HG03175 (cell line): ENCODE results near the gene USP32.
A peak's percentile ranks its signal among the peaks of the same experiment; 100 is the strongest.

Source experiments
- ATAC-seq: cut with Tn5 transposase; IDR thresholded peaks from one replicate; pipeline ENCODE4 v1.9.1; 2021; ENCODE audit warnings: mild to moderate bottlenecking, moderate library complexity; ENCODE audit not compliant: unreplicated experiment

The USP32 gene

DNA sequence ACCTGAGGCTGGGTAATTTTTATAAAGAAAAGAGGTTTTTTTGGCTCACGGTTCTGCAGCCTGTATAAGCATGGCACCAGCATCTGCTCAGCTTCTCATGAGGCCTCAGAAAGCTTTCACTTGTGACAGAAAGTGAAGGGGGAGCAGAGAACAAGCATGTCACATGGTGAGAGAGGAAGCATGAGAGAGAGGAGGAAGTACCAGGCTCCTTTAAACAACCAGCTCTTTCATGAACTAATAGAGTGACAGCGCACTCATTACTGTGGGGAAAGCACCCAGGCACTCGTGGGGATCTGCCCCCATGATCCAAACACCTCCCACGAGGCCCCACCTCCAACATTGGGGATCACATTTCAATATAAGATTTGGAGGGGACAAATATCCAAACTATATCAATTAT is 86.8 kb downstream of the USP32 start:
- peak; percentile 77 for ATAC-seq

- ATAC-seq: no peak
Observed at GRCh38 chr17:60304502-60304901, 87.4 kb downstream of the USP32 start.

- ATAC-seq: no peak
Observed at GRCh38 chr17:60303406-60304099, 88.4 kb downstream of the USP32 start.

GRCh38 chr17:60301649-60302048 is 90.3 kb downstream of the USP32 start:
- ATAC-seq: no peak

GRCh38 chr17:60300949-60301348 is 91.0 kb downstream of the USP32 start:
- no peak for ATAC-seq

DNA sequence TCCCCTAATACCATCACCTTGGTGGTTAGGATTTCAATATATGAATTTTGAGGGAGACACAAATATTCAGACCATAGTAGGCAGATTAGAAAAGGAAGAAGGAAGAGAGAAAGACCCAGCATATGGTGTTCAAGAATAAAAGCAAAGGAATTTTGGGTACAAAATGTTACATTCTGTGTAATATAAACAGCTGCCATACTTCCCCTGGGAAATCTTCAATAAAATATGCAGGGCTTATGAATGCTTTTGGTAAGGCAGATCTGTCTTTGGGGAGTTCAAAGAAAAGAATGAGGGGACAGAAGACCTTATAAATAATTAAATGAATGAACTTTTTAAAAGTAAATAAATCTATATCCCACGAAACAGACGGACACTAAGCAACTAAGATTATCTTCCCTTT is 91.9 kb downstream of the USP32 start:
- no peak for ATAC-seq

GRCh38 chr17:60297760-60298401 is 94.1 kb downstream of the USP32 start:
- ATAC-seq: no peak

DNA sequence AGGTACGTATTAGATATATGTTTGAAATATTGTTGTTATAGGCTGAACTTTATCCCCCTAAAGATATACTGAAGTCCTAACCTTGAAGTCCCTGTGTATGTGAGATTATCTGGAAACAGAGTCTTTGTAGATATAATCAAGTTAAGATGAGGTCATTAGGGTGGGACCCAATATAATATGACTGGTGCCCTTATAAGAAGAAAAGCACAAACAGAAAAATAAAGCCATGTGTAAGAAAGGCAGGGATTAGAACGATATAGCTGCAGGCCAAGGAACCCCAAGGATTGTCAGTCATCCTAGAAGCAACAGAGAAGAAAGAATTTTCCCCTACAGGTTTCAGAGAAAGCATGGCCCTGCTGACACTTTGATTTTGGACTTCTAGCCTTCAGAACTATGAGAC is 95.8 kb downstream of the USP32 start:
- ATAC-seq: no peak

- no peak for ATAC-seq
Observed at GRCh38 chr17:60293580-60294335, 98.2 kb downstream of the USP32 start.

GRCh38 chr17:60292697-60293096 is 99.2 kb downstream of the USP32 start:
- no peak for ATAC-seq

- no peak for ATAC-seq
Observed at GRCh38 chr17:60284709-60285108, 107.2 kb downstream of the USP32 start.

GRCh38 chr17:60283816-60284215 is 108.1 kb downstream of the USP32 start:
- no peak for ATAC-seq

DNA sequence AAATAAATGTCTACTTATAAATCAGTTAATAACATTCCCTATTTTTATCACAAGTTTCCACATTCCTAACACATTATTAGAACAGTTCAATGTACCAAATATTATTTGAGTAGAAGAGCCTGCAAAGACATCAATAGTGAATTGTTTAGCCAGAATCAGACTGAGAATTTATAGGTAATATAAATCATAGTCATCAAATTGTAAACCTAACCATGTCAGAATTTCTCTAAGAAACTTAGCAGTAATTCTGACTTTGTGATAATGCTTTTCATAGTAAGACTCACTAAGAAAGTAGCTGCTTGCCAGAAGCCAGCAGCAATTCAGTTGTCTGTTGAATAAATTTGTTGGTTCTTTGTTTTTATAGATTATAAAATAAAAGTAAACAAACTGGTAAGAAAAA is 111.3 kb downstream of the USP32 start:
- ATAC-seq: no peak

DNA sequence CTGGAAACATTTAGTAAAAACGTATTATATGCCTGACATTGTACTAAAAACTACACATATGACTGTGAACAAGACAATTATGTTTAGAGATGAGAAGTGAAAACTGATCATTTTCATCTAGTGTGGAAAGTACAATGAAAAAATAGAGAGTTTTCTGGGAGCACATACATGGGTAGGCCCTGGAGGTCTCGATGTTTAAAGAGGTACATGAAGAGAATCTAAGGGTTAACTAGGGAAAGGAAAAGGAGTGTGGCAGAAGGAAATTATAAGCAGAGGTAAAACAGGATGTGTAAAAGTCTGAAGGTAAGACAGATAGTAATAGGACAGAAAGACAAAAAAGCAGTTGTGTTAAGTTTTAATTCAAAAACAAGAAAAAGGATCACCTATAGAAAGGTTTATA is 113.7 kb downstream of the USP32 start:
- no peak for ATAC-seq

GRCh38 chr17:60277258-60277657 is 114.7 kb downstream of the USP32 start:
- ATAC-seq: no peak

DNA sequence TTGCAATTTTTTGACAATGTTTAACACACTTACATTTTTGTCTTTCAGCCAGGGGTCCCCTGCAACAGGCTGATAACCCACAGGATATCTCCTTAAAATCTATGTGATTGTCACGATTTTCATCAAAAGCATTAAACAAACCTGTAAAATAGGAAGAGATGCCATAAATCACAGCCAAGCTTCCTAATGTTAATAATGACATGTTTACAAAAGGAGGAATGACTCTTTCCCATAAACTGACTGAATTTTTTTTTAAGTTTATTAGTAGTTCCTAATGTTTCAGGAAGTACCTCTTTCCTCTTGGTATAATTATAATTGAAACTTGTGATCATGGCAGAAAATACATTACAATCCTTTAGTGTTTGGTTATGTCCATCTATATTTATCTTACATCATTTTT is 122.5 kb downstream of the USP32 start:
- no peak for ATAC-seq

DNA sequence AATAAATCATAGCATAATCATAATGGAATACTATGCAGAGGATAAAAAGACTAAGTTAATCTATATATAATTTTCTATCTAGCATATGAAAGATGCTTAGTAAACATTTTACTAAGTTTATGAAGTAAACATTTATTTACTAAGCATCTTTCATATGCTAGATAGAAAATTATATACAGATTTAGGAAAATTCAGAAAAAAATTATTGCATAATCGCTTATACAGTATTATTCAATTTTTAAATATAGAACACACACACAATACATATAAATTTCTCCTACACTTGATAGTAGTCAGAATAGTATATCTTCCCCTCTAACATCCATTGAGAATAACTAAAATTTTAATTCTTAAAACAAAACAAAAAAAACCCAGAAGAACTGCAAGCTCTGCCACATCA is 131.4 kb downstream of the USP32 start:
- ATAC-seq: no peak

DNA sequence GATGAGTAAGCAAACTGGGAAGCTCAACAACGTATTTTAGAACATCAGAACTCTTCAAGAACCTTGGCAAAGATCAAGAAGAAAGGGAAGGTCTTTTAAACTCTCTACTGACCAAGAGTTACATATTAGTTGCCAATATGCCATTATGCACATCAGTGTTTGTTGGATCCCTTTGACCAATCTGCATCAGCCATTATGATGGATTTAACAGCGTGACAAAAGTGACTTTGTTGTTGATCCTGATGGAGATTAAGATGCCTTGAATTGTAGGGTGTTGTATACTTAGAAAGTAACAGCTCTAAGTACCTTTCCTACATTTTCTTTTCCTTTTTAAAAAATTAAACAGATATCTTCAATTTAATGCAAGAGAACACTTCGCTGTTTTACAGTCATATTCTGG is 133.6 kb downstream of the USP32 start:
- no peak for ATAC-seq

GRCh38 chr17:60256174-60256573 is 135.8 kb downstream of the USP32 start:
- no peak for ATAC-seq

- ATAC-seq: no peak
Observed at GRCh38 chr17:60253048-60253447, 138.9 kb downstream of the USP32 start.

DNA sequence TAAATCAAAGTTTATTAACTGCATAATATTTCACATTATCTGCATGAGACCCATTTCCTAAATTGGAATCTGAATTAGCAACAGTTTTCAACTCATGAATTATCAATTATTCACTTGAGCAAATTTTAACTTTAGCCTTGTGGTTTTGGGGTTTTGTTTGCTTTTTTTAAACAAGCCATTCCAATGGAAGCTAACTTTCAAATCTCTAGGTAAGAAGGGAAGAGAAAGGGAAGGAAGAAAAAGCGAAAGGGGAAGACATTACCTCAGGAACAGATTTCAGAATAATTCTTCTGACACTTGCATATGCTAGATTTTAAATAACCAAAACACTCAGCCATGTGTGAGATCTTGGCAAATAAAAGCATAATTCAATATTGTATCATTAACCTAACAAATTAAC is 139.5 kb downstream of the USP32 start:
- no peak for ATAC-seq

- ATAC-seq: no peak
Observed at GRCh38 chr17:60249290-60249826, 142.6 kb downstream of the USP32 start.
